Activated T-helper 2 cell treated with anti-CD3 and anti-CD28 coated beads, Interferon-gamma antibody, Interleukin-2, Interleukin-4, amounts not matched to agents 10 μg/mL and 5 μg/mL and 100 μg/mL, durations not matched to agents 14 hours and 24 hours and 36 hours (primary cell): ENCODE results near the gene FASN. TPM values are rescaled to one million over a fixed set of nuclear protein-coding genes. Genes with fewer than 3 reads are reported as not detected.
A peak's percentile ranks its signal among the peaks of the same experiment; 100 is the strongest.

ENCODE experiments used
- DNase-seq: peaks from one replicate; pipeline ENCODE4 v3.0.0; 2021; ENCODE audit warnings: low spot score
- H3K27ac Mint-ChIP-seq: one replicate; pipeline ENCODE4 v1.8.0; 2021; ENCODE audit warnings: mixed read lengths
- H3K27me3 Mint-ChIP-seq: one replicate; pipeline ENCODE4 v1.8.0; 2021; ENCODE audit warnings: low read depth, mixed read lengths
- H3K36me3 Mint-ChIP-seq: one replicate; pipeline ENCODE4 v1.8.0; 2021; ENCODE audit warnings: low read depth, mixed read lengths
- H3K4me1 Mint-ChIP-seq: one replicate; pipeline ENCODE4 v1.8.0; 2021; ENCODE audit warnings: low read depth, mixed read lengths
- H3K4me3 Mint-ChIP-seq: one replicate; pipeline ENCODE4 v1.8.0; 2021; ENCODE audit warnings: low read depth, mild to moderate bottlenecking, moderate library complexity, mixed read lengths
- H3K9me3 Mint-ChIP-seq: one replicate; pipeline ENCODE4 v1.8.0; 2021; ENCODE audit warnings: mixed read lengths
- intact Hi-C: fragments of 100-400 bp; cut with micrococcal nuclease; formaldehyde crosslinking; loops from one replicate; pipeline ENCODE4 v1.15.1; 2023
- total RNA-seq: library from RNA; stranded (reverse); gene quantifications from 2 replicates; pipeline ENCODE4 v1.2.3, GENCODE V29; 2022

Gene FASN
- total RNA-seq, 1 donor from 2014 or later: 387 TPM

DNA sequence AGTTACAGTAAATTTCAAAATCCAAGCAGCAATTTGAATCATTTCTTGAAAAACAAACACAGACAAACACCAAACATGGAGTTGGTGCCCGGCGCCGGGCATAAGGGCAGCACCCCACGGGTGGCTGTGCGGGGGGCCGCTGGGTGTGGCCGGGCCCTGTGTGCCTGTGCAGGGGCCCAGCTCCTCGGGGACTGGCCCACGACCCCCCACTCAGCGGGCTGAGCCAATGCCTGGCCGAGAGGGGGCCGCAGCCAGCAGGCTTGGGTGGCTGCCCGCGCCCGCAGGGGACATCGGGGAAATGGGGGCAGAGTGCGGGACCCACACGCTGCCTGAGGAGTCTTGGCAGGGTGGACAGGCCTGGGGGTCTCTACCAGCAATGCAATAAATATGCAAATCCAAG, 19.6 kb downstream of the FASN start:
- intact Hi-C loops: no loop called here
- Mint-ChIP-seq H3K4me1 (no peaks in the 10 kb centered on the region), H3K4me3 (no peak overlapping the region), H3K36me3 (peaks cover 30% of the 10 kb centered on the region), H3K9me3 (no peaks in the 10 kb centered on the region), H3K27me3 (no peaks in the 10 kb centered on the region), H3K27ac (no peak overlapping the region)
- no peak for DNase-seq

DNA sequence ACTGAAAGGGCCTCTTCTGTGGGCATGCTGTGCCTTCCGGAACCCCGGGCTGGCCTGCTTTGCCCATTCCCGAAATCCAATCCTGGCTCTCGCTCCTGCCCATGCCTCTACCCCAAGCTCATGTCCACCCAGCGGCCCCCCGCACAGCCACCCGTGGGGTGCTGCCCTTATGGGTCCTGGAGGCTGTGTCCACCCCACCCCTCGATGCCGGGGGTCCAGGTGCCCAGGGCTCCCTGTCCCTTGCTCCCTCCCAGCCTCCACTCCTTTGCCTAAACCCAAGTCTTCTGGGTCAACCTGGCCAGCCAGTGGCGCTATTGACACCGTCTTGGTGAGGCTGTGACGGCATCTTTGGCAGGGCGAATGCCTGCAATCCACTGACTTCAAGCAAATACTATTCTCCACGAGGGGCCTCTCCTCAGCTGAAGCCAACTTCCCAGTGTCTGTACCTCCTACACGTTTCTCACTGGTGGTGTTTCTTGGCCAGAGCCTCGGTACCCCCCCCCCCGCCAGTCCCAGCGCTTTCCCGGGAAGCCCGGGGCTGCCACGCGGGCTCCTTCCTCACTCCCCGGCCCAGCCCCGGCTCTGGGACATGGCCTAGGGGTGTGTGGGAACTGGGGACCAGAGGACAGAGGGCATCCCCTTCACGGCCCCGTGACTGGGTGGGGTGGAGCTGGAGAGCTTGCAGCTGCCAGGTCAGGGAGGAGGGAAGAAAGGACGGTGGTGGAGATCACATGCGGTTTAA, 20.2 kb downstream of the FASN start:
- Mint-ChIP-seq H3K9me3 (no peaks in the 10 kb centered on the region), H3K27ac (no peak overlapping the region), H3K4me3 (no peak overlapping the region), H3K4me1 (no peaks in the 10 kb centered on the region), H3K27me3 (no peaks in the 10 kb centered on the region), H3K36me3 (peaks cover 24% of the 10 kb centered on the region)
- intact Hi-C loops: no loop called here
- DNase-seq: no peak

DNA sequence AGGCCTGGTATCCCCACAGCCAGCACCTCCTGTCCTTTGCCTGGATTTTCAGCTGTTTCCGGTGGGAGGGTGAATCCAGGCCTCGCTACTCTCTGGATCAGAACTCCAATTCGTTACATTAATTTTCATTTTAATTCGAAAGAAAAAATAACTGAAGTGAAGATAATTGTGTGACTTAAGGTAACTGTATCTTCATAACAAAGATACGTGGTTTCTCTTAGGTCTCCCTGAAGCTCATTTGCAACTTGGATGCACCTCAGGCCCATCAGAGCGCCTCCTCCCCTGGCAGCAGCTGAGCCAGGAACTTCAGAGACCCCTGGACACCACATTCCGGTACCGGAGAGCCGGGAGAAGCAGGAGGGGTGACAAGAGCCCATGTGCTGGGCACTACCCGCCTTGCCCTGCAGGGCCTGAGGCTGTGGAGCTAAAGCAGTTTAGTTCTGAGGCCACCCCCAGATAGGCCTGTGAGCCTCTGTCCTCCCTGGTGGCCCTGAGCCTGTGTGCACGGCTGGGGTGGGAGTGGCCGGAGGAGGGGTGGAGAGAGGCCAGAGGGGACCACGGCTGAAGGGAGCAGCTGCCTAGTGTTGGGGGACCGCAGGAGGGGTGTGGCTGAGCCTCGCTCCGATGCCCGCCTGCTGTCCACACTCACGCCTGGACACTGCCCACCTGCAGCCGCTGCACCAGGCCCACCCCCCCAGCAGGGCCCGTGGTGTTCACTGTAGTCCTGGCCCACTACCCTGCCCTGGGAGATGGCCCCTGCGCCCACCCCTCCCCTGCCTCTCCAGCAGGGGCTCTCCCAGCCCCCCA, 21.0 kb downstream of the FASN start:
- Mint-ChIP-seq H3K9me3 (no peaks in the 10 kb centered on the region), H3K36me3 (peaks cover 23% of the 10 kb centered on the region), H3K27ac (no peak overlapping the region), H3K4me1 (no peaks in the 10 kb centered on the region), H3K4me3 (no peak overlapping the region), H3K27me3 (no peaks in the 10 kb centered on the region)
- intact Hi-C loops: no loop called here
- no peak for DNase-seq

DNA sequence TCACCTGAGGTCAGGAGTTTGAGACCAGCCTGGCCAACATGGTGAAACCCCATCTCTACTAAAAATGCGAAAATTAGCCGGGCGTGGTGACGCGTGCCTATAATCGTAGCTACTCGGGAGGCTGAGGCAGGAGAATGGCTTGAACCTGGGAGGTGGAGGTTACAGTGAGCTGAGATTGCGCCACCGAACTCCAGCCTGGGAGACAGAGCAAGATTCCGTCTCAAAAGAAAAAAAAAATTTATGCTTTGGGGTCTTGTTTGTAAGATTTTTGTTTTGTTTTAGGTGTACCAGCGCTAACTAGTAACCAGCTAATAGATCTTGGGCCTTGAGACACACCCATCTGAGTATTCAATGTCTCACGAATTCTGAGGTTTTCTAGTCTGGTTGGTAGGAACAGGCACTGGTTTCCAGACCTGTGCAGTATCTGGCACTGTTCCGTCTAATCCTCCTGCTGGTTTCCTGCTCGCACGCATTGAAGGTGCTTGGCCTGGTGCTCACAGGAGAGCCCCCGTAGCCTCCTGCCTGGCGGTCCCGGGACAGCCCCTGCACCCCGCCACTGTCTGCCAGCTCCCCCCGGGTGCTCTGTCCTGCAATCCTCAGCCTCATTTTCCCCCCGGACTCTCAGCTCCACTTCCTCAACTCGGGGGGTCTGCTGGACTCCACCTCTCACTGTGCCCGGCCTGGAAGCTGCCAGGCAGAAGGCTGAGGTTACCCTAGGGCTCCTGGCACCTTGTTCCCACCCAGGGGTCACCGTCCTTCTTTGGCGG, 21.8 kb downstream of the FASN start:
- H3K9me3 Mint-ChIP-seq: no peaks in the 10 kb centered on the region
- no peak overlapping the region for H3K4me3 Mint-ChIP-seq
- peaks cover 23% of the 10 kb centered on the region for H3K36me3 Mint-ChIP-seq
- DNase-seq: no peak
- no peaks in the 10 kb centered on the region for H3K4me1 Mint-ChIP-seq
- intact Hi-C loops: no loop called here
- no peak overlapping the region for H3K27ac Mint-ChIP-seq
- no peaks in the 10 kb centered on the region for H3K27me3 Mint-ChIP-seq

DNA sequence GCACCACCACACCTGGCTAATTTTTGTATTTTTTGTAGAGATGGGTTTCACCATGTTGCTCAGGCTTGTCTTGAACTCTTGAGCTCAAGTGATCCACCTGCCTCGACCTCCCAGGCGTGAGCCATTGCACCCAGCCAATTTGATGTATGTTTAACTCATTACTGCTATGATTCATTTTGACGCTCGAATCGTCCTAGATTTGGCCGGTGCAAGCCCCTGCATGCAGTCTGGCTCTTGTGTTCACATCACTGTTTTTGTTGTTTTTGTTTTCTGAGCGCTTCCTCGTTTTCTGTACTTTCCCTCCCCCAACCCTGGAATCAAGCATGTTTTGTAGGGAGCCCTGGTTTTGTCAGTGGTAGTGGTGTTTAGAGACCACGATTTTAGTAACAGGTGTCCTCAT, 24.6 kb downstream of the FASN start:
- Mint-ChIP-seq H3K4me1 (no peaks in the 10 kb centered on the region), H3K9me3 (no peaks in the 10 kb centered on the region), H3K27ac (no peak overlapping the region), H3K4me3 (no peak overlapping the region), H3K27me3 (no peaks in the 10 kb centered on the region), H3K36me3 (peaks cover 7% of the 10 kb centered on the region)
- intact Hi-C loops: no loop called here
- no peak for DNase-seq

DNA sequence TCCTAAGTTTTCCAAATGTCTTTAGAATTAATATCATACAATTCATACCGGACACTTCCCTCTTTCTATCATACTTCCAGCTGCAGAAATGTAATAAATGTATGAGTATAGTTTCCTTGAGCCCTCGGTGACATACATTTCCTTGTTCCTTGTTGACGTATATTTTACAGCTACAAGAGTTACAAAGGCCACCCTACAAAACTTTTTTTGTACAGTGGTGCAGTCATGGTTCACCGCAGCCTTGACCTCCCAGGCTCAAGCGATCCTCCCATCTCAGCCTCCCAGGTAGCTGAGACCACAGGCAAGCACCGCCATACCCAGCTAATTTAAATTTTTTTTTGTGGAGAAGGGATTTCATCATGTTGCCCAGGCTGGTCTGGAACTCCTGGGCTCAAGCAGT, 25.2 kb downstream of the FASN start:
- no peaks in the 10 kb centered on the region for H3K27me3 Mint-ChIP-seq
- no peak overlapping the region for H3K4me3 Mint-ChIP-seq
- peaks cover 2% of the 10 kb centered on the region for H3K36me3 Mint-ChIP-seq
- H3K9me3 Mint-ChIP-seq: no peaks in the 10 kb centered on the region
- no peak overlapping the region for H3K27ac Mint-ChIP-seq
- no peak for DNase-seq
- intact Hi-C loops: no loop called here
- no peaks in the 10 kb centered on the region for H3K4me1 Mint-ChIP-seq

DNA sequence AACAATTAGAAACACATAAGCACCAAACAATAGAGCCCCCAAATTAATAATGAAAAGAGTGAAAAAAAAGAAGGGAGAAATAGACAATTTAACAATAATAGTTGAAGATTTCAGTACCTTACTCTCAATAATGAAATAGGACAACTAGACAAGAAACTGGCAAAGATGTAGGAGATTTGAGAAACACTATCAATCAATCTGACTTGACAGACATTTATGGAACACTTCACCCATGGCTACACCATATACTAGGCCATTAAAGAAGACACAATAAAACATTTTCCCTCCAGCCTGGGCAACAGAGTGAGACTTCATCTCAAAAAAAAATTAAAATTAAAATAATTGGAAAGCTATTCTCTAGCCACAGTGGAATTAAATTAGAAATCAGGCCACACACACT, 27.4 kb downstream of the FASN start:
- Mint-ChIP-seq H3K4me3 (no peak overlapping the region), H3K4me1 (no peaks in the 10 kb centered on the region), H3K9me3 (no peaks in the 10 kb centered on the region), H3K36me3 (no peaks in the 10 kb centered on the region), H3K27me3 (no peaks in the 10 kb centered on the region), H3K27ac (no peak overlapping the region)
- no peak for DNase-seq
- intact Hi-C loops: no loop called here

DNA sequence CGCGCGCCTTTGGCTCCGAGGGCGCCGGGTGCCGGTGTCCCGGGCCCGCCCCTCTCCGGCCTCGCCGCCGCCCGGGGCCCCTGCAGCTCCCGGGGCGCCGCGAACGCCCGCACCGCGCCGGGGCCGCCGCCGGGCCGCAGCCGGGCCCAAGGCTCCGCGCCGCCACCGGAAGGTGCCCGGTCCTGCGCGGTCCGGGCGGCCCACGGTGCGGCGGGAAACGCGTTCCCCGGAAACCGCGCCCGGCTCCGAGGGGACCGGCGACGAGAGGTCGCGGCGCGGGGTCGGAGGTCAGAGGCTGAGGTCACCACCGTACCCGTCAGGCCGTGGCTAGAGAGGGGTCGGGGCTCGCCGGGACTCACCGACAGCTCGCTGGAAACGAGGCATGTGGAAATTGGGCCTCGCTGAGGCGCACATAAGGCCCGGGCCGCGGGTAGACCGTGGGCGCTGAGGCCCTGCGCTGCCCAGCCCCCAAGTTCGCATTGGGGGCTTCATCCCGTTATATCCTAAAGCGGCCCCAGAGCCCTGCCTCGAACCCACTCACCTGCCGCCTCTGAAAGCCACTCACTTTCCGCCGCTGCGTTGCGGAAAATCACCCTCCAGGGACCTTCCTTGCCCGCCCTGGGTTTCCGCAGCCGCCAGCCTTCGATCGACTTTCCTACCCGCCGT, 32.3 kb downstream of the FASN start, which contains the start of gene DUS1L:
Gene DUS1L (minus strand): TSS at position 167 of the 666 bp plus-strand sequence. CDS start 745 bp downstream, outside the sequence.
- Mint-ChIP-seq H3K9me3 (no peaks in the 10 kb centered on the region), H3K4me3 (peak within 1 kb of the TSS; percentile 82), H3K36me3 (no peaks in the 10 kb centered on the region), H3K4me1 (no peaks in the 10 kb centered on the region), H3K27ac (peak within 1 kb of the TSS; percentile 84), H3K27me3 (no peaks in the 10 kb centered on the region)
- intact Hi-C loops: no loop called here
- DNase-seq: peak; percentile 69

DNA sequence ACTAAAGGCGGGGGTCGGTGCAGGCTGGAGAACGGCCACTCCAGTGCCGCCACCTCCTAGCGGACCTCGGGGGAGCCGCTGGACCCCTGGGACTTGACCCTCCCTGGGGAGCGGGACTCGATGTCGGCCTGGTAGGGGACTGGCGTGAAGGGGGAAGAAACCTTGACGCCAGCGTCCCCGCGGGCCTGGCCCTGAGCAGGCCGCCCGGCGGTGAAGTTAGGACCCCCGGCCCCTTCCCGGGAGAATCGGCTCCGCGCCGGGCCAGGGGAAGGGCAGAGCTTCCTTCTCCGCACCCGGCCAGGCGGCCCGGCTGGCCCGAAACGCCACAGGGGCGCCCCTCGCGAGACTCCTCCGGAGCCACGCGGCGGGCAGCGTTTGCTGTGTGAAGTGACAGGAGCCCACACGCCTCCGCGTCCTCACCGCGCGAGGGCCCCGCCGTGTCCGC, 32.8 kb downstream of the FASN start:
- intact Hi-C loops: no loop called here
- no peak overlapping the region for H3K27ac Mint-ChIP-seq

DNA sequence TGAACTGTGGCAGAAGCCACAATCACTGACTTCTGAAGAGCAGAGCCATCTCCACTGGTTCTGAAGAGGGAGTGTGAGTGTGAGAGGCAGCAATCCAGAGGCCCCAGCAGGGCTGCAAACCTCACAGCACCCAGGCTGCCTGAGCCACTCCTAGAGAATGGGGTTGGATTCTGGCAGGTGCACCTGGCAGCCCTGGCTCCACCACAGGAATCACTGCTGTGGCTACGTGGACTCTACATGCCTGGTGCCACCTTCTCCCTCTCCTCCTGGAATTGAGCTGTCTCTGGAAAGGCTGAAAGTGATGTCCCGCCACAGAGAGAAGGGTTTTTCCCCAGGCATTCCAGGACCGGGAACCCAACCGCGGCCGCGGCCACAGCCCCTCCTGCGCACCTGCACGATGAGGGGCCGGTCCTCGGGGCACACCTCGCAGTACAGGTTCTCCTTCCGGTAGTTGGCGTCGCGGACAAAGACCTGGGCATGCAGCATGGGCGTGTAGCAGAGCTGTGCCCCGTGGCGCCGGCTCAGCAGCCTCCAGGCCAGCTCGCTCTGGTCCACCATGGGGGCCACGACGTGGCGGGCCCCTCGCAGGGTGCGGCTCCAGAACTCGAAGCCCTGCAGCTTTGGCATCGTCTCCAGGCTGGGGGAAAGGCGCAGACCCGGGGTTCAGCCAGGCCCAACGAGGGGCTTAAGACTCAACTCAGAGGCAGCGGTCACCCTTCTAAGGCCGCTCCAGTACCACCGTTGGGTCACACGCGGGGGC, 33.4 kb downstream of the FASN start:
- Mint-ChIP-seq H3K9me3 (no peaks in the 10 kb centered on the region), H3K4me1 (no peaks in the 10 kb centered on the region), H3K27me3 (no peaks in the 10 kb centered on the region), H3K36me3 (peaks cover 4% of the 10 kb centered on the region), H3K4me3 (peak overlapping the region; percentile 66), H3K27ac (no peak overlapping the region)
- intact Hi-C loops: no loop called here
- DNase-seq: no peak

More for the DNA sequence above, 32.8 kb downstream of the FASN start:
- H3K9me3 Mint-ChIP-seq: no peaks in the 10 kb centered on the region
- H3K4me3 Mint-ChIP-seq: peak overlapping the region; percentile 66
- H3K36me3 Mint-ChIP-seq: peaks cover 1% of the 10 kb centered on the region
- DNase-seq: peak; percentile 25
- no peaks in the 10 kb centered on the region for H3K27me3 Mint-ChIP-seq
- no peaks in the 10 kb centered on the region for H3K4me1 Mint-ChIP-seq

DNA sequence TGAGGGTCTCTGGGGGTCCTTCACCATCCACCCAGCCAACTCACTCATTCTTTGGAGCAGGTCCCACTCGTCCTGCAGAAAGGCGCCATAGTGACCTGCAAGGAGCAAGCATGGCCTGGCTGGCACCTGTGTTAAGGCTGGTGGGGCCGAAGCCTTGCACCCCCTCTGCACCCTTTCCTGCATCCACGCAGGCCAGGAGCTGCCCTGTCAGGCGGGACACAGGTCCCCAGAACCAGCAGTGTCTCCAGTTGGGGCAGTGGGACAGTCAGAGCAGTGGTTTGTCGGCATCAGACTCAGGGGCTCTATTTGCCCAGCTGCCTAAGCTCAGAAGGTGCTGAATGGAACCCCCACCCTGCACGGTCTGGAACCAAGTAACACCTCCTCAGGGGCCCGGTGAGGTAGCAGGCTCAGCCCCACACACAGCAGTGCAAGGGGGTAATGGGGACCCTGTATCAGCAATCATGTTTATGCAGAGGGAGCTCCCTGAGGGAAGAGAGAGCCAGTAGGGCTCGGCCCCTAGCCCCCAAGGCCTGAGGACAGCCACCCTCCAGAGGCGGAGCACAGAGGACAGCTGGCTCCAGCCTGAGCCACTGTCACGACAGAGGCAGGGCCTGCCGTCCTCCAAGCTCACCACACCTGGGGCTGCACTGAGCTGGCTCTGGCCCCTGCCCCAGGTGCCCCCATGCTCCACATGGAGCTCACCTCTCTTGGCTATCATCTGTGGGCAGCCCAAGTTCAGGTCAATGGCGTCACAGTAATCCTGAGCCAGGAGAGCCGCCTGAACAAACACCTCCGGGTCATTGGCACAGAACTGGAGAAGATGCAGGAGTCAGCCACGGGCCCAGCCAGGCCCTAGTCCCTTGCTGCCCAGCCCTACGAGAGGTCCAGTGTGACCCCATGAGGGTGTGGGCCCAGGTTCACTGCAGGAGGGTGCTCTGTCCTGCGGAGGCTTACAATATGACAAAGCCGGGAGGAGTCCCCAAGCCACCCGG, 34.3 kb downstream of the FASN start:
- H3K9me3 Mint-ChIP-seq: no peaks in the 10 kb centered on the region
- intact Hi-C loops: no loop called here
- no peak for DNase-seq
- no peak overlapping the region for H3K27ac Mint-ChIP-seq
- no peaks in the 10 kb centered on the region for H3K4me1 Mint-ChIP-seq
- H3K4me3 Mint-ChIP-seq: peak overlapping the region; percentile 66
- peaks cover 7% of the 10 kb centered on the region for H3K36me3 Mint-ChIP-seq
- no peaks in the 10 kb centered on the region for H3K27me3 Mint-ChIP-seq
